GM19438 (cell line): Measurements from ENCODE around the gene MRPS31.
"Not testable (repeated sequence)": the region's sequence is repeated elsewhere in the genome, so short reads cannot be mapped to it uniquely, and the experiment has no call there.

Experiments
- ATAC-seq: cut with Tn5 transposase; IDR thresholded peaks from one replicate; pipeline ENCODE4 v1.9.1; 2021; ENCODE audit warnings: low read depth; ENCODE audit not compliant: unreplicated experiment

MRPS31 gene

GRCh38 chr13:40790154-40790616 lies 19.2 kb upstream of the MRPS31 start:
- ATAC-seq = no peak

DNA sequence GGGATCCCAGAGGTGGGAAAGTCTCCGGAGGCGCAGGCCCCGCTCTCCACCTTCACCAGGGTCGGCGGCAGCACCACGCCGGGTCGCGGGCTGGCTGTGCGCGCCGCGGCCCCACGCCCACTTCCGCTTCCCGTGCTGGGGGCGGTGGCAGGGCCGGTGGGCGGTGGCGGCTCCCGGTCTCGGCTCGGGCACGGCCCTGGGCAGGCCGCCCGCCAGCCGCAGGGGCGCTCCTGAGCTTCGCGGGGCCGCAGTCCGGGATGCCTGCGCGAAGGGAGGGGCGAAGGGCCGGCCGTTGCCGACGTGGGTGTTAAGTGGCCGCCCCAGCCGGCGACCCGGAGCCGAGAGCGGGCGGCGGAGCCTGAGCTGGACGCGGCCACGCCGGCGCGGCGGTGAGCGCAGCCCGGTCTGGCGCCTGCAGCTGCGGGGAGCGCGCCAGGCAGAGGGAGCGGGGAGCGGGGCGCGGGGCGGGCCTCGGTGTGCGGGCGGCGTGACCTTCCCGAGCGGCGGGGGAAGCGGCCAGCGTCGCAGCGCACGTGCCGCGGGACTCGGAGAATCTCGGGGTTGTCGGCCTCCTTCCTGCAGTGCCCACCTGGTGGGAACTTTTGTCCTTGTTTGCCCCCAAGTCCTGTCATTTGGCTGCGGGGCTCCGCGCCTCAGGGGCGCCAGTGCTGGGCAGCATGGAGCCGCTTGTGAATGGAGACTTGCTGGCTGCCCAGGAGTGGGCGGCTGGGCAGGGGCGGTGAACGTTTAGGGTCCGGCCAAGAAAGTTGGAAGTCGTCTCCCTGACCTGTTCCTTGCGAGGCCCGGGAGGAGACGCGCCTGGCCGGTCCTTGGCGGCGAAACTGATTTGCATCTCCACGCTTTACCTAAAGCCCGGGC lies 18.5 kb upstream of the MRPS31 start, which contains the start of gene SLC25A15:
TSS of gene SLC25A15 (plus strand) at position 337 of the 879 bp plus-strand sequence. CDS start 3,616 bp downstream, outside the sequence.
- peak; percentile 74 for ATAC-seq

- ATAC-seq = not testable (repeated sequence)
Observed at GRCh38 chr13:40788540-40789274, 17.7 kb upstream of the MRPS31 start.

- ATAC-seq = no peak
Observed at GRCh38 chr13:40787062-40787461, 16.1 kb upstream of the MRPS31 start.

DNA sequence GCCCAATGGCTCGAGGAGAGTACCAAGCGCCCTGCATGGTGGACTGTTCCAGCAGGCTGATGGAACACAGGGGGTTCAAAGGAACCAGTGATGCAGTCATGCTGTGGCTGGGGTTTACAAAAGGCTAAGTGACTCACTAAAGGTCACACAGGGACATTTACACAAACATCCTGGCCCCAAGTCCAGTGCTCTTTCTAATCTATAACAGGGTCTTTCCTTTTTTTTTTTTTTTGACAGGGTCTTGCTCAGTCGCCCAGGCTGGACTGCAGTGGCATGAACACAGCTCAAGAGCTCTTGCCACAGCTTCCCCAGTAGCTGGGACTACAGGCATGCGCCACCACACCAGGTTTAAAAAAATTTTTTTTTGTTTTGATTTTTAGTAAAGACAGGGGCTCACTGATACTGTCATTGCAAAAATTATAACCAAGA lies 15.6 kb upstream of the MRPS31 start:
- no peak for ATAC-seq

DNA sequence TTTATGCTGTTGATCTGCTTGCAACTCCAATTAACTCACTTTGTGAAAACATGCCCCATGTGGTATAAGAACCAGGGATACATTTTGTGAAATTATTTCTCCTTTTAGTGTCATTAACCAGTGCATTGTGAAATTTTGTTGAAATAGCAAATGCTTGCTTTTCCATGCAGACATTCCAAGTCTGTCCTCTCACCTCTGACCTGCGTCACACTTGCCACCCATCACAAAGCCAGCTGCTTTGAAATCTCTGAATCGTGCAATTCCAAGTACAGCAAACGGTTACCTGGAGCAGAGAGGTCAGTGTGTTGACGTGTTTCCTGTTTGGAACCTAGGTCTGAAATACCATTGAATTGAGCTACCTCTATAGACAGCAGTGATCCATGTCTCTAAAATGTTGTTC lies 13.6 kb upstream of the MRPS31 start:
- ATAC-seq = no peak

DNA sequence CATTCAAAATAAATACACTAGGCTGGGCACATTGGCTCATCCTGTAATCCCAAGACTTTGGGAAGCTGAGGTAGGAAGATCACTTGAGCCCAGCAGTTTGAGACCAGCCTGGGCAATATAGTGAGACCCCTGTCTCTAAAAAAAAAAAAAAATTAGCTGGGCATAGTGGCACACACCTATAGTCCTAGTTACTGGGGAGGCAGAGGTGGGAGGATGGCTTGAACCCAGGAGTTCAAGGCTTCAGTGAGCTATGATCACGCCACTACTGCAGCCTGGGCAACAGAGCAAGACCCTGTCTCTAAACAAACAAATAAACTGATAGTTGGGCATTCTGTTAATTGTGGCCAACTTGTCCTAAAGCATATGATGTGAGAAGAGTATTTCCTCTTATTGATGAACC lies 12.0 kb upstream of the MRPS31 start:
- not testable (repeated sequence) for ATAC-seq

DNA sequence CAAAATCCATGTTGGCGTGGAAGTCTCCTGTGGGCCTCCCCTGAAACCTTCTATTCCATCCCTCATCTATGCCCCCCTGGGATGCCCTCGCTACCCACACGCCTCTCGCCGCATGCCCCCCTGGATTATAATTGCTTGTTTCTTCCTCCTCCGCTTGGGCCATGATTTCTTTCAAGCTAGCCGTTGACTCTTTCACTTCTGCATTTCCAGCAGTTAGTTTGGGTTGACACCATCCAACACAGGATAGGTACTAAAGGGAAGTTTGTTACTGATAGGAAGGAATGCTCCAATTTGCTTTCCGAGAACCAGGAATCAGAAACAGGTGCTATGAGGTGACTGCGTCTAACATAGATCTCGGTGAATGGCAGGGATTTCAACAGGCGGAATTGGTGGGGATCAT lies 10.7 kb upstream of the MRPS31 start:
- ATAC-seq = no peak

DNA sequence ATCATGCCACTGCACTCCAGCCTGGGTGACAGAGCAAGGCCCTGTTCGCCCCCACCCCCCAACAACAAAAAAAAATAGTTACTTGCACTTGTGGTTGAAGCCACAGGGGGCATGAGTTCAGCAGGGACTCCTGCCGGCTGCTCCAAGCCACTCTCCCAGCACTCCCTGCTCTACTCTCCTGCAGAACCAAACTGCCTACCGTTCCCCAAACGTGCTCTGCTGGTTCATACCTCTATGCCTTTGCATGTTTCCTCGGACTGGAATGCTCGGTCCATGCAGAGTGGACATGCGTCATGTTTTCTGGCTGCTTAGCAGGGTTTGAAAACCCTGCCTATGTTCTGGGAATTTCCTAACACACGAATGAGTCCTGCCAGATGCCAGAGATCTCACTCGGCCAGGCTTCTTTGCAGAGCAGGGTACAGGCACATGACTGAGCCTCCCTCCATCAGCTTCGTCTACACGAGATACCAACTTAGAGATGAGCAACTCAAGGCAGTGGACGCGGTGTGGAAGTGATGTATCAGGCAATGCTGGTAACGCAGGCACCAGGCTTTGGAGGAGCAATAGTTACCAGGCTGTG lies 9.9 kb upstream of the MRPS31 start:
- ATAC-seq = no peak

DNA sequence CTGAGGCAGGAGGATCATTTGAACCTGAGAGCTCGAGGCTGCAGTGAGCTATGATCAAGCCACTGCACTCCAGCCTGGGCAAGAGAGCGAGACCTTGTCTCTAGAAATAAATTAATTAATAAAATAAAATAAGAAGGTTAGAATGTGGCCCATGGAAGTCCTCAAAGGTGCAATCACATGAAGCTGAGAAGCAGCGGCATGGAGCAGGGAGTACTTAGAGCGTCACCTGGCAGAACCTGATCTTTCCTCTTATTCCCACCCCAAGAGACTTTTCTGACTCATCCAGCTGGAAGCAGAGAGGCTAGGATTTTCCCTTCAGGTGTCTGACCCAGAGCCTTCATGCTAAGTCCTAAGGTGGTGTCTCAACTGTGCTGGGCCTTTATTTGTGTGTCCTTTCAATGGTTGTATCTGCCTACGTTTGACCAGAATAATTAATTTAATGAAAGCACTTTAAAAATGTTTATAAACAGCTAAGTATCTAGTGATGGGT lies 8.9 kb upstream of the MRPS31 start:
- ATAC-seq = no peak

DNA sequence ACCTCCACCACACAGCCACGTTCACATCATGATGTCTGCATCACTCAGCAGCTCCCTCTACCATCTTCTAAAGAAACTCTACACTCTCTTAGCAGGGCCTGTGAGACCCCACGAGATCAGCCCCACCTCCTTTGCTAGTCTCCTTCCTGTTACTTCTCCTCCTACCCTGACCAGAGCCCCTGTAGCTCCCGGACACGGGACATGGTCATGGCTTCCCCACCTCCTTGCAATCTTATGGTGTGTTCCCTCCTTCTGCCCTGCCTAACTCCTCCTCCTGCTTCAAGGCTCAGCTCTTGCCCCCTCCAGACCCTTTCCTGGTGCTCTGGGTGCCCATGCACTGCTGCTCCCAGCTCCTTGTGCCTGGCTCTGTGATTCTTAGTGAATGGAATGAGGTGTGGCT lies 8.1 kb upstream of the MRPS31 start:
- no peak for ATAC-seq

DNA sequence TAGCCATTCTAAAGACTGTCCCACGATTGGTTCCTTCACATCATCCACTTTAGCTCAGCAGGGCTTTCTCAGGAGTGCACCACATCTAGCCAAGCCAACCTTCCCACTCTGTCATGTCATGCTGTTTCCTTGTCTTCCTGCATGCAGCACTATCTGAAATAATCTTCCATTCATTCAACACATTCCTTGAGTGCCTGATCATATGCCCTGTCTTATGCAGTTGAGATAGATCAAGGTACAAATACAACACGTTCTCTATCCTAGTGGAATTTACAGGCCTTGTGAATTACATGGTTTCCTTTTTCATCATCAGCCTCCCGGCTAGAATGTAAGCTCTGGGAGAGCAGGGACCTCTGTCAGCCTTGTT lies 6.8 kb upstream of the MRPS31 start:
- ATAC-seq = no peak

DNA sequence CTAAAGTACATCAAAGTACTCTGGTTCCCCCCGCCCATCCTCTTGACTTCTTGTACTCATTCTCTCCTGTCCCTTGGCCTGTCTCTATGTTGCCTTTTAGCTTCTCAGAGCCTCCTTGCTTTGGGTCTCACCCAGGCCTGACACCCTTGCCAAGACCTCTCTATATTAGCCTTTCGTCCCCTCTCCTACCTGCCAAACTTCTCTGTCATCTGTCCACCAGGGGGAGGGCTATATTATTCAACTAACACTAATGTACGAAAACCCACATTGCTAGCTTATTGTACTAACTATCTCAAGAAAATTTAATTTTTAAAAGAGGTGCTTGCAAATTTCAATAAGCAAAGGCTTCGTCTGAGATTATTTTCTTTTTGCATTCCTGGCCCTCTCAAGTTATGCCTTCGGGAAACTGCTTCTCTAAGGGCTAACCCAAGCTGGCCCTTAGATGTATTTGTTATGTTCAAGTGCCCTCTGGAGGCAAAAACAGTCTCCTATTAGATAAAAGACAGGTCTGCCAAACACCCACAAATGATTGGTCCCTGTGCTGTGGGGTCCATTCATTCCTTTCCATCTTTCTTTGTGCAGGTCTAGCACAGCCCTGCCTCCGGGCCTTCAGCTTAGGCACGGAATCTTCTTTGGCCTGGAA lies 6.3 kb upstream of the MRPS31 start:
- peak; percentile 84 for ATAC-seq

- peak; percentile 50 for ATAC-seq
Observed at GRCh38 chr13:40776681-40777165, 5.7 kb upstream of the MRPS31 start.

- ATAC-seq = no peak
Observed at GRCh38 chr13:40776232-40776631, 5.2 kb upstream of the MRPS31 start.

DNA sequence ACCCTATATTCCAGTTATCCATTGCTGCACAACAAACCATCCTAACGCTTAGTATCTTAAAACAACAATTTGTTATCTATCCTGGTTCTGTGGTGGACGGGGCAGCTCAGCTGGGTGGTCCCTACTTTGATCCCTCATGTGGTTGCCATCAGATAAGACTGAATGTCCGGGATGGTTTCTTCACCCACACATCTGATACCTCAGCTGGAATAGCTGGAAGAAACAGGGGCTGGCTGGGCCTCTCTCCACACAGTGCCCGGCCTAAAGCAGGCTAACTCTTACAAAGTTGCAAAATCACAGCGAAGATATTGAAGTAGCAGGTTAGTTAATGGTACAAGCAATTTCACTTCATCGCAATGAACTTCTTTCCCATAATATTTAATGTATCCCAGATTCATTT lies 3.7 kb upstream of the MRPS31 start:
- ATAC-seq = no peak

GRCh38 chr13:40772765-40773473 lies 1.9 kb upstream of the MRPS31 start:
- no peak for ATAC-seq

DNA sequence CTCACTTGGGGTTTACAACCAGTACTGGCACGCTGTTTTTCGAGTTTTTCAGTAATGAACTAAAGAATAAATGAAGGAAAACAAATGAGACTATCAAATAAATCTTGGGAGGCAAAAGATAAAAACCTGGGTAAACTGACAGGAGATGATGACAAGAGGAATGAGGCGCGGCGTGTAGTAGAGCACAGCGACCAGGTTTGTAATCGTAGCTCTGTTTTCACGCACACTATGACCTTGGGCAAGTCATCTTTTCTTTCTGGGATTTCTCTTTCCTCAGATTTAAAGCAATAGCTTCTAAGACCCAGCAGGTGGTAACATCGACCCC lies 419 bp downstream of the MRPS31 start:
- ATAC-seq = no peak

DNA sequence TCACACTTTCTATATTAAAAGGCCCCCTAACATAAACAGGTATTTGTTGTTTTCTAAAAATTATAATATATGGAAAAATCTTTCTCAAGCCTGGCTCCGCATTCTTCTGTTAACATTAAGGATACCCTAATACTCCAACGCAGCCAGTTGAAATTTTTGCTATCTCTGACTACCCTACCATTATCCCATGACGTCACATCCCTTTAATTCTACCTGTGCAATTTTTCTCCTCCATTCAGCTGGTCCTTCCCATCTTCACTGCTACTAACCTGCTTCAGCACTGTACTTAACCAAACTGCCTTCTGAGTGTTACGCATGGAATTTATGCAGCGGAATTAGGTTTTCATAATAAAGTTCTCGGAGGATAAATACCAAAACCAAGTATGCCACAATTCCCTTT lies 1.0 kb downstream of the MRPS31 start:
- ATAC-seq = no peak

DNA sequence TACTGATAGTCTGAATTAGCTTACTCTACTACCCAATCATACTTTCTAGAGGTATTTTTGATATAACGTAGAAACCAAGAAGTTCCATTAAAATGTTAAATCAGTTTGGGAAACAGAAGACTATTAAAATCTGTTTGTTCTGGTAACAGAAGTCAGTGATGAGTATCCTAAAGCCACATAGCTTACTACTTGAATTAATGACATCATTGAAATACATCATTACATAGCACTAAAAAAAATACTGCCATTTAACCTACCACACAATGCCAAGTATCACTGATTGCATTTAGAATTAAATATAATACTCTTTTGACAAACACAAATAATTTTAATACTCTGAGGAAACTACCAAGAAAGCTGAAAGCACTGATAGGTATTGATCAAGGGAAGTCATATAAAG lies 5.4 kb downstream of the MRPS31 start:
- ATAC-seq = no peak
